Keratinocyte (primary cell): Measurements from ENCODE around the gene PCDH1.

Experiments used
- CTCF ChIP-seq, 3 experiments: IDR thresholded peaks in 1 of 3; conservative IDR thresholded peaks in 1 of 3; optimal IDR thresholded peaks in 1 of 3; 2 replicates in 2 of 3; 3 replicates in 1 of 3; pipeline versions ENCODE3 to v1.5.1; 2011; ENCODE audit warnings: low read length in 3 of 3, mild to moderate bottlenecking in 3 of 3, moderate library complexity in 2 of 3, control low read depth in 1 of 3, inconsistent platforms in 1 of 3; ENCODE audit not compliant: insufficient read depth in 2 of 3; ENCODE audit errors: extremely low read depth in 1 of 3
- EZH2 ChIP-seq: IDR thresholded peaks from one replicate; pipeline ENCODE4 v1.6.1; 2012; ENCODE audit warnings: inconsistent platforms, mild to moderate bottlenecking, low read length, moderate library complexity

GRCh38 chr5:141808857-141809256, 69.4 kb downstream of the PCDH1 start:
- TF ChIP-seq CTCF (optimal IDR thresholded peaks at IDR 0.05 in 1 of 3, IDR thresholded peaks at IDR 0.05 in 1 of 3, conservative IDR thresholded peaks at IDR 0.05 in 1 of 3; ENCODE audit: extremely low read depth in 1 of 3, insufficient read depth in 2 of 3, low read length in 3 of 3) (no peak), EZH2 (no peak)
